Measurements from ENCODE around the gene PLD6. TPM values are rescaled to one million over a fixed set of nuclear protein-coding genes. Genes with fewer than 3 reads are reported as not detected.

PLD6 gene
- total RNA-seq, 1 experiment from 2014 or later = 0.09 TPM

DNA sequence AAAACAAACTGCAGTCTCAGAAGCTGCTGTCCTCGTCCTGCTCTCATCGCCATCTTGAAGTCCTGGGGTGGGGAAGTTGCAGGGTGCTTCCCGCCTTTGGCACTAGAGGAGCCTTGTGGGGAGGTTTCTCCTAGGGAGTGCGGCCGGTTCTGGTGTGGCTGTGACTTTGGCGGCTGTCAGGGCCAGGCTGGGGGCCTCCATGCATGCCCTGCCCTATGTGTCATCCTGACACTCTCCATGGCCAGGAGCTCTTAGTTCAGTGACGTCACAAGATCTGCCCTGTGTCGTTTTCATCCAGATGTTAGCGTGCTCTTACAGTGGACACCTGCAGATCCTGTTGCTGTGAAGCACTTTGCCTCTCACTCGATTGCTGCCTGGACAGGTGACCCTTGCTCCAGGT, 49.6 kb downstream of the PLD6 start:
- no peak overlapping the region for H3K4ac ChIP-seq (ENCODE audit: low read depth, low read length)
- no peak overlapping the region for H2BK120ac ChIP-seq (ENCODE audit: low read depth, low read length, poor library complexity, severe bottlenecking)
- H3K9ac ChIP-seq (ENCODE audit: extremely low read depth, insufficient read length, low read length) = no peak overlapping the region
- H3K27ac ChIP-seq (ENCODE audit: insufficient read length, low read depth, low read length) = no peak overlapping the region
- H3K23me2 ChIP-seq (ENCODE audit: insufficient read length, low read depth, low read length, poor library complexity, severe bottlenecking) = no peaks in the 10 kb centered on the region
- no peak overlapping the region for H3K56ac ChIP-seq (ENCODE audit: insufficient read length, low read depth, low read length)
- H3K9me3 ChIP-seq (ENCODE audit: control insufficient read depth, low read depth, low read length) = no peaks in the 10 kb centered on the region
- no peak overlapping the region for H3T11ph ChIP-seq (ENCODE audit: low read length)
- H2BK20ac ChIP-seq (ENCODE audit: low read depth, low read length, poor library complexity, severe bottlenecking) = no peak overlapping the region
- Mint-ChIP-seq H3K27me3 (ENCODE audit: low read depth) (no peaks in the 10 kb centered on the region), H3K4me3 (no peak overlapping the region), H3K4me1 (no peaks in the 10 kb centered on the region), H3K36me3 (ENCODE audit: insufficient read depth in 1 of 3, low read depth in 3 of 3) (peaks cover 31 to 72% (median 70%) of the 10 kb centered on the region in 3 experiments), H3K27ac (no peak overlapping the region; a peak in 1 of 7 replicates), H3K9me3 (no peaks in the 10 kb centered on the region)
- no peaks in the 10 kb centered on the region for H4K20me1 ChIP-seq (ENCODE audit: control insufficient read depth, insufficient read depth, insufficient read length)
- H3K4me2 ChIP-seq (ENCODE audit: insufficient read depth, insufficient read length, low read length) = no peak overlapping the region
- H3K79me1 ChIP-seq (ENCODE audit: insufficient read depth, low read depth, low read length, poor library complexity, severe bottlenecking) = no peaks in the 10 kb centered on the region
- no peak overlapping the region for H2BK12ac ChIP-seq (ENCODE audit: insufficient read length, low read depth, low read length)
- WGBS (ENCODE audit: extremely low coverage, insufficient read length, low lambda C conversion rate) = no CpG with 5 or more reads among the region's 10 CpGs
- no peak overlapping the region for H4K8ac ChIP-seq (replicated peaks; ENCODE audit: insufficient read length, low read depth, low read length)
- no peak overlapping the region for H3K18ac ChIP-seq (ENCODE audit: insufficient read length, low read depth, low read length)
- no peaks in the 10 kb centered on the region for H3K27me3 ChIP-seq (ENCODE audit: insufficient read depth, low read length)
- H2AFZ ChIP-seq (ENCODE audit: low read length) = no peak overlapping the region
- H4K91ac ChIP-seq (ENCODE audit: insufficient read length, low read depth, low read length) = no peak overlapping the region
- H2AK5ac ChIP-seq (ENCODE audit: insufficient read length, low read length) = no peak overlapping the region
- H2BK15ac ChIP-seq (ENCODE audit: low read depth, low read length) = no peak overlapping the region
- no peak overlapping the region for H2BK5ac ChIP-seq (ENCODE audit: insufficient read length, low read length)
- TF ChIP-seq, protein P1, sequence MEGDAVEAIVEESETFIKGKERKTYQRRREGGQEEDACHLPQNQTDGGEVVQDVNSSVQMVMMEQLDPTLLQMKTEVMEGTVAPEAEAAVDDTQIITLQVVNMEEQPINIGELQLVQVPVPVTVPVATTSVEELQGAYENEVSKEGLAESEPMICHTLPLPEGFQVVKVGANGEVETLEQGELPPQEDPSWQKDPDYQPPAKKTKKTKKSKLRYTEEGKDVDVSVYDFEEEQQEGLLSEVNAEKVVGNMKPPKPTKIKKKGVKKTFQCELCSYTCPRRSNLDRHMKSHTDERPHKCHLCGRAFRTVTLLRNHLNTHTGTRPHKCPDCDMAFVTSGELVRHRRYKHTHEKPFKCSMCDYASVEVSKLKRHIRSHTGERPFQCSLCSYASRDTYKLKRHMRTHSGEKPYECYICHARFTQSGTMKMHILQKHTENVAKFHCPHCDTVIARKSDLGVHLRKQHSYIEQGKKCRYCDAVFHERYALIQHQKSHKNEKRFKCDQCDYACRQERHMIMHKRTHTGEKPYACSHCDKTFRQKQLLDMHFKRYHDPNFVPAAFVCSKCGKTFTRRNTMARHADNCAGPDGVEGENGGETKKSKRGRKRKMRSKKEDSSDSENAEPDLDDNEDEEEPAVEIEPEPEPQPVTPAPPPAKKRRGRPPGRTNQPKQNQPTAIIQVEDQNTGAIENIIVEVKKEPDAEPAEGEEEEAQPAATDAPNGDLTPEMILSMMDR (conservative IDR thresholded peaks at IDR 0.05) = no peak
- no peaks in the 10 kb centered on the region for H3K79me2 ChIP-seq (ENCODE audit: insufficient read depth, low read length)
- no peak overlapping the region for H4K5ac ChIP-seq (ENCODE audit: insufficient read length, low read depth, low read length)
- no peak for DNase-seq
- no peaks in the 10 kb centered on the region for H3K4me1 ChIP-seq (ENCODE audit: insufficient read depth, low read length)
- no peak overlapping the region for H3K14ac ChIP-seq (ENCODE audit: insufficient read depth, low read length)
- H3K23ac ChIP-seq (ENCODE audit: insufficient read length, low read depth, low read length) = no peak overlapping the region

All from H9 (cell line).